Stimulated activated CD4-positive, alpha-beta T cell treated with anti-CD3 and anti-CD28 coated beads, Interleukin-2, amount 100 ng/mL, for 4 hours (primary cell): ENCODE data around the gene EID1.
"Not testable (repeated sequence)": the region's sequence is repeated elsewhere in the genome, so short reads cannot be mapped to it uniquely, and the experiment has no call there.

Experiments
- DNase-seq: peaks from one replicate; pipeline ENCODE4 v3.0.0-alpha.2; 2020; ENCODE audit warnings: low read depth

Gene EID1, protein sequence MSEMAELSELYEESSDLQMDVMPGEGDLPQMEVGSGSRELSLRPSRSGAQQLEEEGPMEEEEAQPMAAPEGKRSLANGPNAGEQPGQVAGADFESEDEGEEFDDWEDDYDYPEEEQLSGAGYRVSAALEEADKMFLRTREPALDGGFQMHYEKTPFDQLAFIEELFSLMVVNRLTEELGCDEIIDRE

DNA sequence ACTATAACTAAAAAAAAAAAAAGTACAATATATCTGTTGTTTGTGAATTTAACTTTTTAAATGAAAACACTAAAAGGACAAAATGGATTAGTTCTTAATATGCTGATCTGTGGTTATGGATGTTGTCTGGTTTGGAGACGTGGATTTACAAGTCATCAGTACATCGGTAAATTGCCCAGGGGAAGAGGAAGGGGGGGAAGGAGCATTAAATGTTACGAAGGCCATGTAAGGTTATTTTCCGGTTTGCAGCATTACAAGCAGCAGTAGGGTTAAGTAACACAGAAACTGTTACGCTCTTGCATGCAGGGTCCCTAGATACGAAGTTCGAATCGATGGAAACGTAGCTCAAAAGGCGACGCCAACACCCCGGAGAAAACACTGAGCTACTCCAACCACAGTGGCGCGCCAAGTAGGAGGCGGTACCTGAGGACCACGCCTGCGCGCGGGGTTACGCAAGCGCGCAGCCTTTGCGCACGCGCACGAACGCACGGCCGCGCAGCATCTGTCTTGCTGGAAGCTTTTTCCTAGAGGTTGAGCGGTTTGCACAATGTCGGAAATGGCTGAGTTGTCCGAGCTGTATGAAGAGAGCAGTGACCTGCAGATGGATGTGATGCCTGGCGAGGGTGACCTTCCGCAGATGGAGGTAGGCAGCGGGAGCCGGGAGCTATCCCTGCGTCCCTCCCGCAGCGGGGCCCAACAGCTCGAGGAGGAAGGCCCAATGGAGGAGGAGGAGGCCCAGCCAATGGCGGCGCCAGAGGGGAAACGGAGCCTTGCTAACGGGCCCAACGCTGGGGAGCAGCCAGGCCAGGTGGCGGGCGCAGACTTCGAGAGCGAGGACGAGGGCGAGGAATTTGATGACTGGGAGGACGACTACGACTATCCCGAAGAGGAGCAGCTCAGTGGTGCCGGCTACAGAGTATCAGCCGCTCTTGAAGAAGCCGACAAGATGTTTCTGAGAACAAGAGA, at the start of gene EID1:
Gene EID1 (plus strand): TSS at position 505 of the 966 bp plus-strand sequence. CDS start 43 bp downstream, at position 548.
- DNase-seq = peak; percentile 87

DNA sequence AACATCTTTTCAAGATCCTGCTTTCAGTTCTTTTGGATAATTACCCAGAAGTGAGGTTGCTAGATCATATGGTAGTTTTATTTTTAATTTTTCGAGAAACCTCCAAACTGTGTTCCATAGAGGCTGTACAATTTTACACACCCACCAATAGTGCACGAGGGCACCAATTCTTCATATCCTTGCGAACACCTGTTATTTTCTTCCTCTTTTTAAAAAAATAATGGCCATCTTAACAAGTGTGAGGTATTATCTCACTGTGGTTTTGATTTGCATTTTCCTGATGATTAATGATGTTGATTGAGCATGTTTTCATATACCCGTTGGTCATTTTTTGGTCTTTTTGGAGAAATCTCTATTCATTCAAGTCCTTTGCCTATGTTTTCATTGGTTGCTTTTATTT, 49.5 kb upstream of the EID1 start:
- DNase-seq = no peak

DNA sequence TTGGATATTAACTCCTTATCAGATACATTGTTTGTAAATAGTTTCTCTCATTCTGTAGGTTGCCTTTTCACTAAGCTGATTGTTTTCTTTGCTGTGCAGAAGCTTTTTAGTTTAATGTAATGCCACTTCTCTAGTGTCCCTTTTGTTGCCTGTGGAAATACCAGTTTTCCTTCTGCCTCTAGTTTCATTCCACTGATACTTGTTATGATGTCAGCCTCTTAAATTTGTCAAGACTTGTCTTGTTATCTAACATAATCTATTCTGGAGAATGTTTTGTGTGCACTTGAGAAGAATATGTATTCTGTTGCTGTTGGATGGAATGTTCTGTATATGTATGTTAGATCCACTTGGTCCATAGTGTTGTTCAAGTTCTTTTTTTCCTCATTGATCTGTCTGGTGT, 49.0 kb upstream of the EID1 start:
- DNase-seq = no peak

DNA sequence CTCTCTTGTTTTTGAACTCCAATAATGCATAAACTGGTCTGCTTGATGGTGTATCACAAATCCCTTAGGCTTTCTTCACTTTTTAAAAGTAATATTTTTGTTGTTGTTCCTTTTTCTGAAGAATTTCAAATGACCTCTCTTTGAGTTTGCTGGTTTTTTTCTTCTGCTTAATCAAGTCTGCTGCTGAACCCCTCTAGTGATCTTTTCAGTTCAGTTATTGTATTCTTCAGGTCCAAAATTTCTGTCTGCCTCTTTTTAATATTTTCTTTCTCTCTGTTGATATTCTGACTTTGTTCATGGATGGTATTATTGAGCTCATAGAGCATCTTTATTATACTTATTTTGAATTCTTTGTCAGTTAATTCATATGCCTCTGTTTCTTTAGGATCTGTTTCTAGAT, 45.3 kb upstream of the EID1 start:
- DNase-seq = no peak

DNA sequence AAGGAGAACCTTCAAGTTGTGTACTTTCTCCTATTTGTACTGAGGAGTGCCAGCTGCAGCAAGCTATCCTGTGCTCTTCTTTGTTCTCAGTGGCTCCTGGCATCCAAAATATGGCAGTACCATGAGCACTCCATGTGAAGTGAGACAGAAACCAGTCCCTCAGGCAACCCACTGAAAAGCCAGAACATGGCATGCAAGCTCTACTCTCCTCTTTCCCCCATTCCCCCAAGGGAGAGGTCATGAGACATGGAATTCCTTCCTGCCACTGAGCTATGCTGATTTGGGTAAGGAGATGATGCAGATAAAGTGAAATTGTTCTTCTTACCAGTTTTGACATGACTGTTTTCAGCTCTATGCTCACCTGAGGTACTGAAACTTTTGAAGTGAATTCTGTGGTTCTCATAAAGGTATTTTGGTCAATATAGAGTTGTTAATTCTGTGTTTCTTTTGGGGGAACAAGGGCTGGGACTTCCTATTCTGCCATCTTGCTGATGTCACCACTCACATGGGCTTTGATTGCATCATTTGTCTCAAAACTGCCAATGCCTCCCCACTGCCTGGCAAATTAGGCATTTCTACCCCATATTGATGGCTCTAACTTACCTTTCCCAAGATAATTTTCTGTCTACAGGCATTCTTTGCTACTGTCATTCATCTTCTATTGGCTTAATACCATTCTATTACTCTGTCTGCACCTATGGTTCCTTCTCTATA, 44.3 kb upstream of the EID1 start:
- no peak for DNase-seq

DNA sequence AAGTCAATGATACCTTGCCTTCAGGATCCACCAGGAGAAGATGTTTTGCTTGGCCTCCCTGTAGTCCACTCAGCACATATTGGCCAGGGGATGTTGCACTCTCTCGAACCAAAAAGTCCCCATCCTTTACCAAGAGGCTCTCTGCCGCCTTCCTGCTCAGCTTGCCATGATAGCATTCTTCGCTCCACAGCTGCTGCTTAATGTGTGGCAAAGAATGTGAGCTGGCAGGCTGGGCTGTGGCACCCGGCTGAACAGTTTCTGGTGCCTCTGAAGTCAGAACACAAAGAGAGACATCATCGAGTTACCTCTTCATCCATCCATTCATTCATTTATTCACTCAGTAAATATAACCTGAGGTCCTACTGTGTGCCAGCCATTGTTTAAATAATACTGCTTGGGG, 43.2 kb upstream of the EID1 start:
- no peak for DNase-seq

DNA sequence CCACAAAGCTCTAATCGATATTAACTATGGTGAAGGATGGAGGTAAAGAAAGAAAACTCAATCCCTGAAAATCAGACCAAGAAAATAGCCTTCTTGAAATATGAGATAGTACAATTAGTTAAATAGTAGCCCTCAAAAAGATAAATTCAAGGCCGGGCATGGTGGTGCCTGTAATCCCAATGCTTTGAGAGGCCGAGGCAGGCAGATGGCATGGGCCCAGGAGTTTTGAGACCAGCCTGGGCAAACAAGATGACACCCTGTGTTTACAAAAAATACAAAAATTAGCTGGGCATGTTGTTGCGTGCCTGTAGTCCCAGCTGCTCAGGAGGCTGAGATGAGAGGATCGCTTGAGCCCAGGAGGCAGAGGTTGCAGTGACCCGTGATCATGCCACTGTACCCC, 35.4 kb upstream of the EID1 start:
- DNase-seq = no peak

DNA sequence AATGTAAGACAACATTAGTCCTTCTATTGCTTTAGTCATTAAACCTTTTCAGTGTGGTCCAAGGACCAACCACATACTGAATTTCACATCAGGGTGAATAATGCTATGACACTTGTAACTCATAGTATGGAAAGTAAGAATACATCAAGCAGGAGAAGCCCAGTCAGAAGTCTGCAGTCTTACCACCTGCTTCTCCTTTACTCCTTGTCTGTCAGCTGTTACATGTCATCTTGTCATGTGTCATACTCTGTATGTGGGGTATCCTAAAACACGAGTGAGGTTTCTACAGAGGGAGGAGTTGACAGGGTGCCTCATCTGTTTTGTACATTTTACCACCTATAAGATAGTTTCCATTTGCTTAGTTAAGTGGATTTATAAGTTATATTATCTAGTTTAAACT, 32.8 kb upstream of the EID1 start:
- DNase-seq = no peak

DNA sequence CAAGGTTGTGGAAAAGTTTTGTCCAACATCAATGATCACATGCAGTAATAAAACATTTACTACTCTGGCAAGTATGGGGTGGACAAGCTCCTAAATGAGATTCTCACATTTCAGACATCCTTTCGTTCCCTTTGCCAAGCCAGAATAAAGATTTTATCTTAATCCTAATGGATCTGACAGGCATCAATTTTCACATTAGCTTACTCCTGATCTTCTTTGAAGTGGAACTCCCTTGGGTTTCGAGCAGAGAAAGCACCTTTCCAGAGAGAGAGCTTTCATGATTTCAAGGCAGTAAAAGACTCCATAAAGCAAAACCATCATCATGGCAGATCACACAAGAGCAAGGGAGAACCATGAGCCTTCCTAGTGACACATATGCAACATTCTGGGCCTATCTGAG, 27.3 kb upstream of the EID1 start:
- DNase-seq = no peak

DNA sequence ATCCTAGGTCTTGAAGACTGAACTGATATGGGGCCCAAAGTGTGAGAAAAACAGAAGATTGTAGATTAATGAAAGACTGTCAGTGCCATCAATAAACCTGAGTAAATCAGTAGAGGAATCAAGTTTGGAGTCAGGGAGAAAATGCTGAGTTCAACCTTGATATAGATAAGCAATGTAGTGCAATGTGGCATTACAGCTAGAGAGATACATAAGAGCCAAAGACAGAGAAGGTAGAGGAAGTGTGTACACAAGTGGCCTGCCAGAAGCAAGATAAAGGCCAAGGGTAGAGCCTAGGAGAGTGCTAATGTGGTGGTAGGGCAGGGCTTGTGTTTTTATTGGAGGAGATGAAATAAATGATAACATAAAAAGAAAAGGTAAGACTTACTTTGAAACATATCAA, 26.0 kb upstream of the EID1 start:
- DNase-seq = no peak

DNA sequence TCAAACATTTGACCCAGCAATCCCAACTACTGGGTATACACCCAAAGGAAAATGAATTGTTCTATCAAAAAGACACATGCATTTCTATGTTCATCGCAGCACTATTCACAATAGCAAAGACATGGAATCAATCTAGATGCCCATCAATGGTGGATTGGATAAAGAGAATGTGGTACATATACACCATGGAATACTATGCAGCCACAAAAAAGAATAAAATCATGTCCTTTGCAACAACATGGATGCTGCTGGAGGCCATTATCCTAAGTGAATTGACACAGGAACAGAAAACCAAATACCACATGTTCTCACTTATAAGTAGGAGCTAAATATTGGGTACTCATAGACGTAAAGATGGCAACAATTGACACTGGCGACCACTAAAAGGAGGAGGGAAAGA, 23.5 kb upstream of the EID1 start:
- DNase-seq = not testable (repeated sequence)

DNA sequence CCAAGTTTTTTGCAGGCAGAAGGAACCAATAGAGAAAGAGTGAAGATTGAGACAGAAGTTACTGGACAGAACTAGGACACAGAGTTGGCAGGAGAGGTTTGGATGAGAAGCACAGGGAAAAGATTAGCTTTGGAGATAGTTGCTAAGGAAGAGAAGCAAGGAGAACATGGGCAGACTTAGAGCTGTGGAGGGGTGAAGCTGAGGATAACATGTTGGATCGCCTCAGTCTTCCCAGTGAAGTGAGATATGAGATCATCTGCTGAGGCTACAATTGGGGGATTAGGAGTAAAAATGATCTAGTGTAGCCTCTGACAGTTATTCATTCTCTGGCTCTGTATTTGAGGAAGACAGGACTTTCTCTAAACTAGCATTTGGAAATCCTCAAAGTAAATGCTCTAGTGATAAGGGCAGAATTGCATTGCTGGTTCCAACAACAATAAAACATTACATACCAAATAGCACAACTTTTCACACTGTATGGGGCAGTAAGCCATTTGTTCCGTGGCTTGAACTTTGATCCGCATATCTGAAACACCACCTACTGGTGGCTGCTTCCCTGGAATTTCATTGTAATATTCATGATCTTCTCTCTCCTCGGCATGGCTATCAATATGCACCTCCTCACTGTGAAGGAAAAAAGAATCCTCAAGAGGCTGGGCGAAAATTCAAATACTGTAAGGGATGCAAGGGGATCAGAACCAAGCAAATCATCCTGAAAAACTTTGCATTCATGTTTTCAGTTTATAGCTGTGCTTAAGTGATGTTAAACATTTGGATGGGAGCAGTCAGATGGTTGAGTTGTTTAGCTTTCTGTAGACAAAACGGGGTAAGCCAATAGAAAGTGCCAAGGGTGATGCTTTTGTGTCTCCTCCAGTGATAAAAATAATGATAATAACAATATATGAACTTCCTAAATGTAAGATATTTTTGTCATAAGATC, 22.2 kb upstream of the EID1 start:
- no peak for DNase-seq

DNA sequence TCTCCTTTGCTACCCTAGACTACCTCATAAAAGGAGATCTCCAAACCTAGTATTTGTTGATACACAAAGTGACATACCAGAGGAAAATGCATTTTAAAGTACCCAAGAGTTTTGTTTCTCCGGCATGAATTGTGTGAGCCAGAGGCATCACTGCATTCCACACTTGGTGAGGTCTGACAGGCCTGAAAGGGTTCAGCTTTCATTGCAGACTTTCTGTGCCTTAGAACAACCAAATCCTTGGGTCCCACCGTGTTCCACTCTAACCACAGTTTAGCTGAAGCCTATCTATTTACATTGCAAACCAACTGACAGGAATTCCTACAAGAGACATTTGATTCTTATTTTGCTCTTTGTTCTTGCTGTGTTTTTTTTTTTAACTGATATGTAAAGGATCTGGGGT, 21.0 kb upstream of the EID1 start:
- DNase-seq = no peak

DNA sequence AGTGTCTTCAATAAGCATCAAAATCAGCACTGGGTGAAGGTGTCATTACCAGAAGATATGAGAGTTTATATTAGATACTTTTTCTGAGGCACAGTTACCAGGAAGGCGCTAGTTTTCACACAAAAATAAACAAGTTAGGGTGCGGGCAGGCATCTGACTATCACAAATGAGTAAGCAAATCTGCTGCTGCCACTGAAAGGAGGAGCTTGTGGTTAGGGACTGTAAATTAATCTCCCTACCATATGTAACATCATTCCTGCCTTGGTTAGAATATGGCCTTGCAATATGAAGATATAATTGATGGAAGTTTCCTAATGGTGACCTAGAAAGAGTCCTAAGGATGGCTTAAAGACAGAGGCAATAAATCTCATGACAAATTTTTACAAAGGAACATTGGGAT, 19.5 kb upstream of the EID1 start:
- no peak for DNase-seq

DNA sequence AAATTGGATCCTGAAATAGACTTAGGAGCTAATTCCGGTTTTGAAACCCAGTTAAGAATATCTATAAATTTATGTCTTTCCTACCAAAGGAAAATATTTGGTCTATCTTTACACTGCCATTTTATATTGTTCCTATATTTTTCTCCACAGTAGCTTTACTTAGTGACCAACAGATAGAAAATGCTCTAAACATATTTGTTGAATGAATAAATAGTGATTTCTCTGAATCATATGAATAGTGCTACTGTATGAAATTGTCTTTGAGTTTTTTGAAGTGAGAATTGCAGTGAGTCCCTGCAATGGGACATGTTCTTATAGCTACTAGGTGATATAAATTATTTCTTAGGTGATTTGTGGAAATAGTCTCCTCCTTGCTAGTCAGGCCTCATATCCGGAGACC, 18.5 kb upstream of the EID1 start:
- DNase-seq = no peak

DNA sequence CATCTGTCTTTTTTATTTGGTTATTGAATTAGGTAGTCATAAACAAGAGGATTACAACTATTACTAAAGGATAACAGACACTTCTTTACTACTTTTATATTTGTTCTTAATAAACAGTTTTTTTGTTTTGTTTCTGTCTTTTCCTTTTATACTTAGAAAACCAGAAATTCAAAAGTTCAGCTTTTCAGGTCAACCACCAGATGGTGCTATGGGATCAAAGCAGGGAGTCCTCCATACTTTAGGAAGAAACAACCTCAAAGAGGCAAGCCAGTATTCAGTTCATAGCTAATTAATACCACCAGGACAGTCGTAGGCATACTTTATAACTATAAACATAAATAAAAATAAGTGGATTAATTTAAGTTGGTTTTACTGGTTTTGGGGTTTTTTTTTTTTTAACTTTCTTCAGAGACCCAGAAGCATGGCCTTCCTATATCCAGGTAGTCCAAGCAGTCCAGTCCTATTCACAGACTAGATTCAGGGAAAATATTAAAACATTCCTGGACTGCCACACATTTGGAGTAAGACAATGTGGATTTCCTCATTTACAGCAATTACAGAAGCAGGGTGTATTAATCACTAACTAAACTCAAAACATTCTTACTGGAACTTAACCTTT, 16.0 kb upstream of the EID1 start:
- DNase-seq = peak; percentile 31

DNA sequence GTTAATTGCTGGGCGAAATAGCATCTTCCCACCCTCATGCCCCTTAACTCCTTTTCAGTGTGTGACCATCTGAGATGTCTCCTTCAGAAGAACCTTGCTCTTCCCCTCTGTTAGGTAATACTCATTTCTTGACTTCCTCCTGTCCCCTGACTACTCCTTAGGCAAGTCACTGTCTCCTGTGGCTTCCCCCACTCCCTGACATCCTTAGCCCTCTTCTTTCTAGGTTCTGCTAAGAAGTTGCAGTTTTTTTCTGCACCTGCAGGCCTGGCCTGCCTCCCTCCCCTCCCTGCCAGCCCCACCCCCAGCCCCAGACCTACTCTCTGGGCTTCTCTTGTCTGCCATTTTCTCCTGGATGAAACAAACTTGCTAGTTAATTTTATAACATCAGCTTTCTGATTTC, 15.2 kb upstream of the EID1 start:
- DNase-seq = no peak

DNA sequence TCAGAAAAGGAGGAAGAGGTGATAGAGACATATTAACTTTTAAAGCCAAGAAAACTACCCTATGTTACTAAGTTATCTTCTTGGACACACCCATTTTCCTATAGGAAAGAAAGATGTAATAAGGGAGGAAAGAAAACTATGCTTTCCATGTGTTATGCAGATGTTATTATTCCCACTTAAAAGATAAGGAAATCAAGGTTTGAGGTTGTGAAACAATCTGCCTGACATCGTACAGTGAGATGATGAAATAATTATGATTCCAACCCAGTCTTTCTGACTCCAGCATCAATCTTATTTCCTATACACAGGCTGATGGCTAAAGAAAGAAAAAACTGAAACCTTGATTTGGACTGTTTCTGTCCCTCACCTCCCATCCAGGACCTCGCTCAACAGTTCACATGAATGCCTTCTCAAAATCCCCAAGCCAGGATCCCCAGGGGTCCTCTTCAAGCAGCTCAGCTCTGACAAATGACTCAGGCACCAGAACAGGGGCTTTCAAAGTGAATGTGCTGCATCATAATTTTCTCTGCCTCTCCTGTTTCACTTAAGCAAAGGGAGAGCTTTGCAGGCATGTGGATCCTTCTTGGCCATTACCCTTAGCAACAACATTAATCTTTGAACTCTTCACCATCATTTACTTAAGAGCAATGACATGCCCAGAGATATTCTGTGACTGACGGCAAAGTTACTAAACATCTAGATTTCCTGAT, 12.4 kb upstream of the EID1 start:
- DNase-seq = no peak

DNA sequence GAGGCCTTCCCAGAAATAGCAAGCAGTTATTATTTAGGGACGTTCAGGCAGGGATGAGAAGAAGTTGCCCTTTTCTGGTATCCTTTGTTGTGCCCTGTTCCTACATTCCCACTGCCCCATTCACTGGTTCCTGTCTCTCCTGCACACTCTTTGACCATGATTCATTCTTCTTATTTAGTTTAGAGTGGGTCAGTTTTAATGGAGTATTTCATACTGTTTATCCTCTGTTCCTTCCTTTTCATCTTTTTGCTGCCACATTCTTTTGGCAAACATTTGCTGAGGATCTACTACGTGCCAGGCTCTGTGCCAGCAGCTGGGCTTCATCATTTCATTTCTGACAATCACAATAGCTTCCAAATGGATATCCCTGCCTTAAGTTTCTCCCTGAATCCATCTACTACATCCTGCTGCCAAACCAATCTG, 11.8 kb upstream of the EID1 start:
- no peak for DNase-seq

DNA sequence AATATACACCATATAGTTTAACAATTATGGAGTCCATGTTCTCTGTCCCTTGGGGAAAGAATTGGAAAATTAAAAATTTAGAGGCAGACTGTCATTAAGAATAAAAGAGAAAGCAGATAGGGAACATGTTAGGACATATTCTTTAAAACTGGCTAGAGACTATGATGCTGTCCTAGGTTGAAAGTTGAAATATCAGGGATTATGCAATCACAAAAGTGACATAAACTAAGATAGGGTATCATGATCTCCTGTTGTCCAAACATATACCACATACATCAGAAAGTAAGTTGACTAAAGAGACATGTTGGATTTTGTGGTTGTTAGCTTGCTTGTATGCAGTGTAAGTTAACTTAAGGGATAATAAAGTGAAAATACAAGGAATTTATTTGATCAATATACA, 9.9 kb upstream of the EID1 start:
- DNase-seq = no peak

DNA sequence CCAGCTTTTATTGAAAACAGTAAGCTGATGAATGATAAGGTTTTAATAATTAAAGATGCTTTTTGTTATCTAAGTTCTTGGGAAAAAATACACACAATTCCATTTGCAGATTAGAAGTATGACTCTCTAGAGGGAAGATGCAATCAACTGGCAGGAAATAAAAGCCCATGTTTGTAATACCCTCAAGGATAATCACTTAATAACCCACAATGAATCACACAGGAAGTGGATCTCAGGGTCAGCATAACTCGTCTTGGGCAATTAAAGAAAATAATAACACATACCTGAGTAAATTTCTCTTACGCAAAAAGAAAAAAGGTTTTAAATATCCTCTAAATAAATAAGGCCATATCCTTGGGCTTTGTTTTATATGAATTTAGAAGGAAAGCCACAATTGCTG, 9.4 kb upstream of the EID1 start:
- no peak for DNase-seq
